Vagina (tissue), 2 donors: ENCODE results near the gene TNRC6C.

Experiments
- CTCF ChIP-seq, 3 experiments: fragments of 450-650 bp in 2 of 3; fragments of 200-600 bp in 1 of 3; sonication (generic) in 1 of 3; IDR thresholded peaks; one replicate each; pipeline ENCODE4 v1.5.1; 2017 to 2019; ENCODE audit warnings: antibody characterized with exemption in 3 of 3, mild to moderate bottlenecking in 2 of 3, moderate library complexity in 2 of 3
- POLR2A ChIP-seq, 2 donors: fragments of 450-650 bp; IDR thresholded peaks; one replicate each; pipeline ENCODE4 v1.6.1; 2017; ENCODE audit warnings: antibody characterized with exemption in 2 of 2, mild to moderate bottlenecking in 2 of 2, moderate library complexity in 2 of 2
- POLR2AphosphoS5 ChIP-seq, 2 donors: sonication (generic); formaldehyde crosslinking; IDR thresholded peaks; one replicate each; pipeline ENCODE4 v1.9.0; 2017; ENCODE audit warnings: antibody characterized with exemption in 2 of 2, mild to moderate bottlenecking in 2 of 2, low read depth in 1 of 2; ENCODE audit not compliant: insufficient read depth in 1 of 2

- no peak for TF ChIP-seq CTCF (IDR thresholded peaks at IDR 0.05)
- no peak for TF ChIP-seq POLR2A (IDR thresholded peaks at IDR 0.05)
- TF ChIP-seq POLR2AphosphoS5 (IDR thresholded peaks at IDR 0.05; ENCODE audit: insufficient read depth in 1 of 2, low read depth in 1 of 2) = no peak
Observed at GRCh38 chr17:78106211-78106610, 147.7 kb downstream of the TNRC6C start.
